GM12878 (cell line): Measurements from ENCODE around the gene PCDH15. TPM values are rescaled to one million over a fixed set of nuclear protein-coding genes. Genes with fewer than 3 reads are reported as not detected.

Source experiments
- ATAC-seq: fragments of 200-7000 bp; cut with Tn5 transposase; 3 replicates; pipeline ENCODE4 v1.9.1; 2020; ENCODE audit warnings: mild to moderate bottlenecking, moderate library complexity
- BruUV-seq: library from RNA; stranded (reverse); fragments of 400-500 nt; replicated peaks from 2 replicates; lab custom pipeline; 2021; lab: Mats Ljungman, UMichigan
- CTCF ChIA-PET: fragments of 300-600 bp; sonication (Branson Sonifier 250); formaldehyde crosslinking; extraction: SDS; loops from one replicate; lab custom pipeline; 2021; ENCODE audit warnings: inconsistent platforms; lab: Yijun Ruan, JAX
- POLR2A ChIA-PET: fragments of 350-600 bp; formaldehyde crosslinking; extraction: SDS; loops from one replicate; lab custom pipeline; 2021; ENCODE audit warnings: inconsistent platforms; lab: Charles Lee
- RAD21 ChIA-PET: fragments of 300-600 bp; sonication (Branson Sonifier 250); formaldehyde crosslinking; loops from one replicate; lab custom pipeline; 2023; ENCODE audit warnings: antibody characterized with exemption; ENCODE audit not compliant: unreplicated experiment; lab: Charles Lee
- SMC1A ChIA-PET: fragments of 300-600 bp; sonication (Branson Sonifier 250); formaldehyde crosslinking; loops from one replicate; lab custom pipeline; 2023; ENCODE audit not compliant: unreplicated experiment, uncharacterized antibody; lab: Charles Lee
- DNase-seq: peaks from one replicate; pipeline ENCODE4 v3.0.0-alpha.2; 2011; ENCODE audit warnings: low read depth, low spot score
- FAIRE-seq: peaks from 3 replicates; lab custom pipeline; 2011; peaks lifted over from hg19 to GRCh38; lab: Jason Lieb, UNC
- H2AFZ ChIP-seq: 2 replicates; pipeline ENCODE4 v1.6.0; 2011; ENCODE audit warnings: low read depth, low read length, control low read depth; ENCODE audit not compliant: control insufficient read depth
- H3K27ac ChIP-seq: 2 replicates; pipeline ENCODE4 v1.5.1; 2011; ENCODE audit warnings: control low read depth; ENCODE audit not compliant: control insufficient read depth, insufficient read depth
- H3K27me3 ChIP-seq, 2 experiments: replicated peaks in 1 of 2; 2 replicates each; pipeline versions ENCODE4 v1.6.0 to v1.6.1; 2011; ENCODE audit warnings: low read length in 1 of 2; ENCODE audit not compliant: control insufficient read depth in 2 of 2, insufficient read depth in 2 of 2
- H3K36me3 ChIP-seq, 2 experiments: 2 replicates each; pipeline ENCODE4 v1.5.1; 2011; ENCODE audit warnings: low read length in 1 of 2; ENCODE audit not compliant: control insufficient read depth in 2 of 2, insufficient read depth in 2 of 2
- H3K4me1 ChIP-seq: 2 replicates; pipeline ENCODE4 v1.6.1; 2011; ENCODE audit warnings: mild to moderate bottlenecking, low read length, moderate library complexity, mixed read lengths; ENCODE audit not compliant: control insufficient read depth, insufficient read depth
- H3K4me2 ChIP-seq: 2 replicates; pipeline ENCODE4 v1.6.0; 2011; ENCODE audit warnings: control low read depth; ENCODE audit not compliant: control insufficient read depth, insufficient read depth
- H3K4me3 ChIP-seq: fragments of 200-600 bp; sonication (generic); 2 replicates; pipeline ENCODE4 v1.5.1; 2016
- H3K79me2 ChIP-seq: 2 replicates; pipeline ENCODE4 v1.6.0; 2011; ENCODE audit warnings: low read length; ENCODE audit not compliant: control insufficient read depth, insufficient read depth
- H3K9ac ChIP-seq: 2 replicates; pipeline ENCODE4 v1.8.0; 2011; ENCODE audit warnings: low read length, control low read depth, mixed read lengths; ENCODE audit not compliant: control insufficient read depth, insufficient read depth
- H3K9me3 ChIP-seq: replicated peaks from 3 replicates; pipeline ENCODE4 v1.5.1; 2011; ENCODE audit warnings: mild to moderate bottlenecking, low read length; ENCODE audit not compliant: control insufficient read depth, insufficient read depth
- H4K20me1 ChIP-seq: 2 replicates; pipeline ENCODE4 v1.6.0; 2011; ENCODE audit not compliant: control insufficient read depth, insufficient read depth
- CHD1 ChIP-seq: IDR thresholded peaks from 2 replicates; pipeline ENCODE4 v1.6.1; 2012; ENCODE audit warnings: low read depth, low read length, improper control_type of control experiment
- CHD2 ChIP-seq: IDR thresholded peaks from 2 replicates; pipeline ENCODE4 v1.6.1; 2011; ENCODE audit warnings: low read depth, low read length, improper control_type of control experiment, borderline replicate concordance
- ETV6 ChIP-seq, 2 experiments: fragments of 450-650 bp in 1 of 2; IDR thresholded peaks in 1 of 2; conservative IDR thresholded peaks in 1 of 2; 2 replicates each; pipeline ENCODE4 v1.6.1; 2014; ENCODE audit warnings: antibody characterized with exemption in 1 of 2, borderline replicate concordance in 1 of 2, low read depth in 1 of 2, mild to moderate bottlenecking in 1 of 2, moderate library complexity in 1 of 2
- JUNB ChIP-seq: IDR thresholded peaks from 2 replicates; pipeline ENCODE4 v1.6.1; 2016; ENCODE audit warnings: antibody characterized with exemption, mild to moderate bottlenecking
- KAT2A ChIP-seq: conservative IDR thresholded peaks from 2 replicates; pipeline ENCODE4 v1.6.1; 2011; ENCODE audit warnings: low read depth, low read length; ENCODE audit not compliant: control insufficient read depth
- MTA2 ChIP-seq: fragments of 450-650 bp; IDR thresholded peaks from 2 replicates; pipeline ENCODE4 v1.6.1; 2016; ENCODE audit warnings: low read depth, mild to moderate bottlenecking, moderate library complexity
- RBBP5 ChIP-seq: fragments of 200-600 bp; sonication (generic); conservative IDR thresholded peaks from 2 replicates; pipeline ENCODE4 v1.6.1; 2016
- TCF7 ChIP-seq: IDR thresholded peaks from 2 replicates; pipeline ENCODE4 v1.6.1; 2014; ENCODE audit warnings: antibody characterized with exemption, borderline replicate concordance
- WGBS: methylation state at CpG from one replicate; pipeline ENCODE4 v1.1.6; 2016; ENCODE audit warnings: low lambda C conversion rate; ENCODE audit not compliant: insufficient replicate concordance, insufficient coverage; ENCODE audit errors: missing lambda C conversion rate; 5-methylcytosine and 5-hydroxymethylcytosine counted together
- in situ Hi-C: fragments of 300-500 bp; cut with MboI; formaldehyde crosslinking; loops from 9 replicates; pipeline ENCODE4 v1.14.3; 2018; ENCODE audit warnings: mixed read lengths
- intact Hi-C: fragments of 100-400 bp; cut with micrococcal nuclease; formaldehyde crosslinking; loops from one replicate; pipeline ENCODE4 v1.14.2; 2022; ENCODE audit not compliant: unreplicated experiment
- polyA plus RNA-seq, 11 experiments: library from polyadenylated mRNA; depleted of rRNA in 4 of 11; unstranded in 6 of 11; stranded (reverse) in 5 of 11; fragments of >200 nt; fragmentation: Nextera tagmentation in 4 of 11; fragmentation: Illumina TruSeq in 1 of 11; extraction: Ambion mirVana in 4 of 11; extraction: Trizol in 1 of 11; gene quantifications; 1 replicate in 1 of 11; 2 replicates in 10 of 11; pipeline versions ENCODE4 v1.2.1 to v1.2.3, GENCODE V29; 2011 to 2016; ENCODE audit warnings: inconsistent platforms in 2 of 11, missing spikeins in 2 of 11, low read depth in 1 of 11
- total RNA-seq, 4 experiments: library from RNA; depleted of rRNA in 3 of 4; stranded (reverse); fragments of >200 nt in 3 of 4; fragmentation: Illumina TruSeq in 1 of 4; extraction: Trizol in 1 of 4; gene quantifications; 2 replicates each; pipeline versions ENCODE4 v1.2.1 to v1.2.3, GENCODE V29; 2013 to 2021
- TF ChIP-seq, protein P1 (sequence below): IDR thresholded peaks from 2 replicates; pipeline ENCODE4 v1.6.1; 2012; ENCODE audit warnings: mild to moderate bottlenecking, low read depth, low read length
- TF ChIP-seq, protein P2 (sequence below): IDR thresholded peaks from 2 replicates; pipeline ENCODE4 v1.6.1; 2012; ENCODE audit warnings: low read depth, low read length, improper control_type of control experiment

Gene PCDH15
- total and polyA plus RNA-seq, 10 of the 15 experiments (the other 5 are each of a cell fraction or from before 2014, with no cell fraction given) = 0.03 to 0.52 (median 0.07) TPM; not detected in 6

DNA sequence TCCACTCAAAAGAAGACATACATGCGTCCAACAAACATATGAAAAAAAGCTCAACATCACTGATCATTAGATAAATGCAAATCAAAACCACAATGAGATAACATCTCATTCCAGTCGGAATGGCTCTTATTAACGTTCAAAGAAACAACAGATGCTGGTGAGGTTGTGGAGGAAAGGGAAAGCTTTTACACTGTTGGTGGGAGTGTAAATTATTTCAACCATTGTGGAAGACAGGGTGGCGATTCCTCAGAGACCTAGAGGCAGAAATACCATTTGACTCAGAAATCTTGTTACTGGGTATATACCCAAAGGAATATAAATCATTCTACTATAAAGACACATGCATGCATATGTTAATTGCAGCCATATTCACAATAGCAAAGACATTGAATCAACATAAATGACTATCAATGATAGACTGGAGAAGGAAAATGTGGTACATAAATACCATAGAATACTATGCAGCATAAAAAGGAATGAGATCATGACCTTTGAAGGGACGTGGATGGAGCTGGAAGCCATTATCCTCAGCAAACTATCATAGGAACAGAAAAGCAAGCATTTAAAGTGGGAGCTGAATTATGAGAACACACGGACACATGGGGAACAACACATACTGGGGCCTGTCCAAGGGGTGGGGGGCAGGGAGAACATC is 28.4 kb downstream of the PCDH15 start (continued):
- TF ChIP-seq ETV6 (conservative IDR thresholded peaks at IDR 0.05 in 1 of 2, IDR thresholded peaks at IDR 0.05 in 1 of 2; ENCODE audit: borderline replicate concordance in 1 of 2, low read depth in 1 of 2) = no peak

DNA sequence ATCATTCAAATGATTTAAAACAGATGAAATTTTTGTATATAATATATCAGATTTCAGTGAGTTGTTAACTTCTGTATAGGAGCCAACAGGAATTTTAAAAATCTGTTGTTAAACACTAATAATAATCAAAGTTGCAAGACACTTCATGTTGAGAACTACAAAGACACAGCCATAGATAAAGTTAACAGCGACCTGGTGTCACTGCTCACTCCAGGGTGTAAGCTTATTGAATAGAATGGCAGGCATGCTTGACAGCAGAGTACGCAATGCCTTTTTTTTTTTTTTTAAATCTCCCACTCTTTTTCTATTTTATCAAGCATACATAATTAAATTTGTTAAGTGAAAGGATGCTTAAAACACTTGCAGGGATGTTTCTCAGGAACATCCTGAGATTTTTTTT is 32.0 kb downstream of the PCDH15 start:
- no peaks in the 10 kb centered on the region for H3K79me2 ChIP-seq
- 0% methylated on average over 2 of the region's 2 CpGs for WGBS
- no peak for FAIRE-seq

More for the DNA sequence above, 32.0 kb downstream of the PCDH15 start:
- intact Hi-C loops (no loop called here), in situ Hi-C loops (no loop called here)
- DNase-seq (no peak), ATAC-seq (no peak)
- H3K27me3 ChIP-seq = no peaks in the 10 kb centered on the region
- H3K9ac ChIP-seq = no peak overlapping the region
- ChIA-PET SMC1A (no interaction called here), RAD21 (no interaction called here), POLR2A (interaction anchor here (0.7 kb wide), 1 partner anchor 387 kb away, joined by 3 read pairs; no protein-coding TSS in a partner anchor), CTCF (no interaction called here)
- H3K27ac ChIP-seq = no peak overlapping the region
- no peaks in the 10 kb centered on the region for H3K36me3 ChIP-seq
- H3K4me1 ChIP-seq = no peaks in the 10 kb centered on the region
- H2AFZ ChIP-seq = no peak overlapping the region
- BruUV-seq = no TSS peak
- H4K20me1 ChIP-seq = no peaks in the 10 kb centered on the region
- TF ChIP-seq KAT2A (no peak), MTA2 (no peak), CHD1 (no peak), RBBP5 (no peak), JUNB (no peak), CHD2 (no peak), TCF7 (no peak)
- TF ChIP-seq, protein P1, sequence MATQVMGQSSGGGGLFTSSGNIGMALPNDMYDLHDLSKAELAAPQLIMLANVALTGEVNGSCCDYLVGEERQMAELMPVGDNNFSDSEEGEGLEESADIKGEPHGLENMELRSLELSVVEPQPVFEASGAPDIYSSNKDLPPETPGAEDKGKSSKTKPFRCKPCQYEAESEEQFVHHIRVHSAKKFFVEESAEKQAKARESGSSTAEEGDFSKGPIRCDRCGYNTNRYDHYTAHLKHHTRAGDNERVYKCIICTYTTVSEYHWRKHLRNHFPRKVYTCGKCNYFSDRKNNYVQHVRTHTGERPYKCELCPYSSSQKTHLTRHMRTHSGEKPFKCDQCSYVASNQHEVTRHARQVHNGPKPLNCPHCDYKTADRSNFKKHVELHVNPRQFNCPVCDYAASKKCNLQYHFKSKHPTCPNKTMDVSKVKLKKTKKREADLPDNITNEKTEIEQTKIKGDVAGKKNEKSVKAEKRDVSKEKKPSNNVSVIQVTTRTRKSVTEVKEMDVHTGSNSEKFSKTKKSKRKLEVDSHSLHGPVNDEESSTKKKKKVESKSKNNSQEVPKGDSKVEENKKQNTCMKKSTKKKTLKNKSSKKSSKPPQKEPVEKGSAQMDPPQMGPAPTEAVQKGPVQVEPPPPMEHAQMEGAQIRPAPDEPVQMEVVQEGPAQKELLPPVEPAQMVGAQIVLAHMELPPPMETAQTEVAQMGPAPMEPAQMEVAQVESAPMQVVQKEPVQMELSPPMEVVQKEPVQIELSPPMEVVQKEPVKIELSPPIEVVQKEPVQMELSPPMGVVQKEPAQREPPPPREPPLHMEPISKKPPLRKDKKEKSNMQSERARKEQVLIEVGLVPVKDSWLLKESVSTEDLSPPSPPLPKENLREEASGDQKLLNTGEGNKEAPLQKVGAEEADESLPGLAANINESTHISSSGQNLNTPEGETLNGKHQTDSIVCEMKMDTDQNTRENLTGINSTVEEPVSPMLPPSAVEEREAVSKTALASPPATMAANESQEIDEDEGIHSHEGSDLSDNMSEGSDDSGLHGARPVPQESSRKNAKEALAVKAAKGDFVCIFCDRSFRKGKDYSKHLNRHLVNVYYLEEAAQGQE = no peak
- TF ChIP-seq, protein P2, sequence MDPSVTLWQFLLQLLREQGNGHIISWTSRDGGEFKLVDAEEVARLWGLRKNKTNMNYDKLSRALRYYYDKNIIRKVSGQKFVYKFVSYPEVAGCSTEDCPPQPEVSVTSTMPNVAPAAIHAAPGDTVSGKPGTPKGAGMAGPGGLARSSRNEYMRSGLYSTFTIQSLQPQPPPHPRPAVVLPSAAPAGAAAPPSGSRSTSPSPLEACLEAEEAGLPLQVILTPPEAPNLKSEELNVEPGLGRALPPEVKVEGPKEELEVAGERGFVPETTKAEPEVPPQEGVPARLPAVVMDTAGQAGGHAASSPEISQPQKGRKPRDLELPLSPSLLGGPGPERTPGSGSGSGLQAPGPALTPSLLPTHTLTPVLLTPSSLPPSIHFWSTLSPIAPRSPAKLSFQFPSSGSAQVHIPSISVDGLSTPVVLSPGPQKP = no peak
- no peaks in the 10 kb centered on the region for H3K9me3 ChIP-seq
- no peak overlapping the region for H3K4me2 ChIP-seq
- H3K4me3 ChIP-seq = no peak overlapping the region
